ENCODE data around the gene METTL17. TPM values are rescaled to one million over a fixed set of nuclear protein-coding genes. Genes with fewer than 3 reads are reported as not detected.

Gene METTL17
- total and polyA plus RNA-seq, 2 experiments from 2014 or later, result 31.3 to 87.7 TPM

DNA sequence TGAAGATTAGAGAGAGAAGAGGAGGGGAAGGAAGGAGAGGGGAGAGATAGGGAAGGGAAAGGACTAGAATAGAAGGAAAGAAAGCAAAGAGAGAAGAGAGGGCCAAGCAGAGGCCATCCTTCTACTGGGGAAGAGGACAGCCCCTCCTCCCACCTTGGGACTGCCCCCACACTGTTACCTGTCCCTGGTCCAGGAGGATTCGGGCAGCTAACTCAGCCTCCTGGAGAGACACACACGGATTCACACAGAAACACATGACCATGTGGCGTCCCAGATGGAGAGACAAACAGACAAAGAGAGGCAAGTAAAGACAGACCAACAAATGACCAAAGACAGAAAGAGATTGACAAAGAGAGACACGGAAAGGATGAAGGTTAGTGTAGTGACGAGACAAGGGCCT, 32.9 kb downstream of the METTL17 start:
- Histone ChIP-seq H3K4me3 (no peak overlapping the region), H3K9ac (no peak overlapping the region), H3K36me3 (ENCODE audit: low read depth) (no peaks in the 10 kb centered on the region), H3K27ac (no peak overlapping the region), H4K20me1 (ENCODE audit: insufficient read depth) (no peaks in the 10 kb centered on the region), H2AFZ (no peak overlapping the region), H3F3A (ENCODE audit: insufficient read depth) (no peaks in the 10 kb centered on the region), H3K27me3 (replicated peaks; ENCODE audit: insufficient read depth) (peaks cover 32% of the 10 kb centered on the region), H3K4me1 (ENCODE audit: insufficient read depth) (no peaks in the 10 kb centered on the region), H3K9me3 (ENCODE audit: low read depth) (no peaks in the 10 kb centered on the region), H3K79me2 (ENCODE audit: insufficient read depth) (no peaks in the 10 kb centered on the region), H3K9me2 (ENCODE audit: insufficient read depth) (no peaks in the 10 kb centered on the region), H3K4me2 (ENCODE audit: unreplicated experiment) (no peak overlapping the region)
- DNase-seq, result no peak
- 77 to 80% methylated on average over 5 of the region's 5 CpGs for WGBS, 2 experiments (ENCODE audit: low coverage in 1 of 2, low lambda C conversion rate in 2 of 2, missing lambda C conversion rate in 2 of 2)
- in situ Hi-C loops (cut with MboI), result no loop called here
- TF ChIP-seq EZH2phosphoT487 (IDR thresholded peaks at IDR 0.05; ENCODE audit: insufficient read depth, low read depth) (no peak), EZH2 (IDR thresholded peaks at IDR 0.05; ENCODE audit: insufficient read depth, poor library complexity, severe bottlenecking) (no peak)

DNA sequence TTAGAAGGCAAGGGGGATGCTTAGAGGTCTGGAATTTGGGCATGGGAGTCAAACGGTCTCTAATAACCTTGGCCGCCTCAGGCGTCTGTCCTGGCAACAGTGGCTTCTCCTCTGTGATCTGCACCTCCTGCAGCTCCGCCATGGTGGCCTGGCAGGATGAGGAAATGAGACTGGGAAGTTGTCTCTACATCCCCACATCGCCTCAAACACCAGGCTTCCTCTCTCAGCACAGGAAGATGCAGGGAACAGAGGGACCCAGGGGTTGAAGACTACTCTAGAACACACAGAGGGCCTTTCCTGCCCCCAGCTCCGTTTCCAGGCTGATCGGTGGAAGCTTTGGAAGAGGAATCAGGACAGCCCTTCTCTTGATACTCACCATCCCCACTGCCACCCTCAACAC, 33.4 kb downstream of the METTL17 start:
- Histone ChIP-seq H3K4me2 (ENCODE audit: unreplicated experiment) (no peak overlapping the region), H3K9ac (no peak overlapping the region), H3K4me3 (no peak overlapping the region), H3F3A (ENCODE audit: insufficient read depth) (no peaks in the 10 kb centered on the region), H3K9me3 (ENCODE audit: low read depth) (no peaks in the 10 kb centered on the region), H3K9me2 (ENCODE audit: insufficient read depth) (no peaks in the 10 kb centered on the region), H4K20me1 (ENCODE audit: insufficient read depth) (no peaks in the 10 kb centered on the region), H3K36me3 (ENCODE audit: low read depth) (no peaks in the 10 kb centered on the region), H3K79me2 (ENCODE audit: insufficient read depth) (no peaks in the 10 kb centered on the region), H2AFZ (no peak overlapping the region), H3K27me3 (replicated peaks; ENCODE audit: insufficient read depth) (peaks cover 32% of the 10 kb centered on the region), H3K4me1 (ENCODE audit: insufficient read depth) (no peaks in the 10 kb centered on the region), H3K27ac (no peak overlapping the region)
- in situ Hi-C loops (cut with MboI), result no loop called here
- no peak for DNase-seq
- WGBS, 2 experiments (ENCODE audit: low coverage in 1 of 2, low lambda C conversion rate in 2 of 2, missing lambda C conversion rate in 2 of 2), result 74 to 80% methylated on average over 7 of the region's 7 CpGs
- no peak for TF ChIP-seq EZH2phosphoT487 (IDR thresholded peaks at IDR 0.05; ENCODE audit: insufficient read depth, low read depth)
- TF ChIP-seq EZH2 (IDR thresholded peaks at IDR 0.05; ENCODE audit: insufficient read depth, poor library complexity, severe bottlenecking), result no peak

DNA sequence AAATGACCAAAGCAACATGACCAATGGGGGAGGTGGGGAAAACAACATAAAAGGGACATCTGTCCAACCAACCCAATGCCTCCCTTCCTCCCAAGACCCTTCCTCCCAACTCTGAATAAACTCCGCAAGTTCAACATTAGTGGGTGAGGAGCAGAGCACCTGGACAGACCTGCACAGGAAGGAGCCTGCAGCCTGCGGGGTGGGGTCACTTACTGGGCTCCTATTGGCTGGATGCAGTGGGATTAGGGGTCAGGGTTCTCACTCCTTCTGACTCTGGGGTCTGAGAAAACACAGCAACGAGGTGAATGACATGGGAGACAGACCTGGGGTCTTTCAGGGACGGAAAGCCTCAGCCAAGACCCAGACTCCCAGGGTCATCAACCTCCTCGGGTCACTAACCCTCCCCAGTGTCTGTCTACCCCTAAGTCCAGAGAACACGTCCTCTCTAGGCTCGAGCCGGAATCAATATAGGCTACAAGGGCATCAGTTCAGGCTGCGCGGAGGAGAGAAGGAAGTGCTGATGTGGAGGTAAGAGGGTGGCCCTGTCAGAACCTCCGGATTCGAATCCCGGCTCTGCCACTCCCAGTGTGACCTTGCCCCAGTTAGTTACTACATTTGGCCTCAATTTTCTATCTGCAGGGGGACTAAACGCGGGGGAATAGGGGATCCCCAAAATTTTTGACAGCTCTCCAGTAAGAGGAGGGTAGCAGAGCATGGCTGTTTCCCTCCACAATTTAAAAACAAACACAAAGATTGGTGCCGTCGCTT, 34.2 kb downstream of the METTL17 start:
- Histone ChIP-seq H3K4me1 (ENCODE audit: insufficient read depth) (no peaks in the 10 kb centered on the region), H3F3A (ENCODE audit: insufficient read depth) (no peaks in the 10 kb centered on the region), H3K27me3 (replicated peaks; ENCODE audit: insufficient read depth) (peaks cover 32% of the 10 kb centered on the region), H4K20me1 (ENCODE audit: insufficient read depth) (no peaks in the 10 kb centered on the region), H3K79me2 (ENCODE audit: insufficient read depth) (no peaks in the 10 kb centered on the region), H3K9ac (no peak overlapping the region), H3K9me2 (ENCODE audit: insufficient read depth) (no peaks in the 10 kb centered on the region), H3K9me3 (ENCODE audit: low read depth) (no peaks in the 10 kb centered on the region), H3K4me3 (peak overlapping the region; percentile 51; the same call in 1 of the 2 replicates), H2AFZ (0 out of 2 replicates have a peak overlapping the region, but pooled peaks have one; percentile 18), H3K27ac (no peak overlapping the region), H3K4me2 (ENCODE audit: unreplicated experiment) (peak overlapping the region; percentile 68), H3K36me3 (ENCODE audit: low read depth) (no peaks in the 10 kb centered on the region)
- in situ Hi-C loops (cut with MboI), result no loop called here
- 45 to 53% methylated on average over 15 to 17 of the region's 17 CpGs for WGBS, 2 experiments (ENCODE audit: low coverage in 1 of 2, low lambda C conversion rate in 2 of 2, missing lambda C conversion rate in 2 of 2)
- no peak for DNase-seq
- TF ChIP-seq EZH2phosphoT487 (IDR thresholded peaks at IDR 0.05; ENCODE audit: insufficient read depth, low read depth), result no peak
- TF ChIP-seq EZH2 (IDR thresholded peaks at IDR 0.05; ENCODE audit: insufficient read depth, poor library complexity, severe bottlenecking), result peak; percentile 81

DNA sequence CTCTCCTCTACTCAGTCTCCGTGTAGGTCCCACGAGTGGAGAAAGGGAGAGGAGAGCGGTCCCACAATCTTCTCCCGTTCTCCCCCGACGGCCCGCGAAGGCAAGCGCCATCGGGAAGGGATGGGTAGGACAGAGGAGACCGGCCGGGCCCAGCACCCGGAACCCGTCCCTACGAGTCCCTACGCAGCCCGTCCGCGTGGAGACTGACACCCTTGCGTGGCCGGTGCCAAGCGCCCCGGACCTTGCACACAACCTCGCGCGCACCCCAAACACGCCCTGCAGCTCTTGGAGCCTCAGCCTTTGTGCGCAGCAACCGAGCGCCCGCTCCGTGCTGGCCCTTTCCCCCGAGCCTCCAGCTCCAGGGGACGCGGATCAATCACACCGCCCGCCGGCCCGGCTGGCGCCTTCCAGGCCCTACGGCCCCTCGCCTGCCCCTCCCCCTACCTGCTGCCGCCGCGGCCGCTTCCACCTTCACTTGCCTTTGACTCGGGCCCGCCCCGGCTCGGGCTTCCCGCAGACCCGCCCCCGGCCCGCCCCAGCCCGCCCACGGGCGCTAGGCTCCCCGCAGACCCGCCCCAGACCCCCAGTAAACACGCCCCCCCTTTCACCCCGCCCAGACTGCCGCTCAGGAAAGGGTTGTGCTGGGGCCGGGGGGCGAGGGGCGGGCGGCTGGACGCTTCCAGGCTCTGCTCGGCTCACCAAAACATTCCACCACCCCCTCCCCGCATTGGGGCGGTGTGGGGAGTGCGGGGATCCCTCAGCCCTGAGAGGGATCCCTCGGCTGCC, 35.0 kb downstream of the METTL17 start, which contains the start of gene NDRG2:
Gene NDRG2, minus strand, starts transcription at position 477 of the 786 bp plus-strand sequence. CDS start 1,746 bp downstream, outside the sequence.
- Histone ChIP-seq H3K4me3 (peak within 1 kb of the TSS; percentile 51), H3K9ac (no peak within 1 kb of the TSS), H3K4me2 (ENCODE audit: unreplicated experiment) (peak within 1 kb of the TSS; percentile 68), H3K27ac (no peak within 1 kb of the TSS), H4K20me1 (ENCODE audit: insufficient read depth) (no peaks in the 10 kb centered on the region), H3K9me3 (ENCODE audit: low read depth) (no peaks in the 10 kb centered on the region), H3F3A (ENCODE audit: insufficient read depth) (no peaks in the 10 kb centered on the region), H3K79me2 (ENCODE audit: insufficient read depth) (no peaks in the 10 kb centered on the region), H3K9me2 (ENCODE audit: insufficient read depth) (no peaks in the 10 kb centered on the region), H3K36me3 (ENCODE audit: low read depth) (no peaks in the 10 kb centered on the region), H2AFZ (0 out of 2 replicates have a peak within 1 kb of the TSS, but pooled peaks have one; percentile 18), H3K27me3 (replicated peaks; ENCODE audit: insufficient read depth) (peaks cover 32% of the 10 kb centered on the region), H3K4me1 (ENCODE audit: insufficient read depth) (no peaks in the 10 kb centered on the region)
- TF ChIP-seq EZH2phosphoT487 (IDR thresholded peaks at IDR 0.05; ENCODE audit: insufficient read depth, low read depth) (no peak), EZH2 (IDR thresholded peaks at IDR 0.05; ENCODE audit: insufficient read depth, poor library complexity, severe bottlenecking) (peak; percentile 37)
- 3% methylated on average over 19 to 64 of the region's 72 CpGs for WGBS, 2 experiments (ENCODE audit: low coverage in 1 of 2, low lambda C conversion rate in 2 of 2, missing lambda C conversion rate in 2 of 2)
- peak; percentile 37 for DNase-seq
- in situ Hi-C loops (cut with MboI), result no loop called here
